Measurements from ENCODE around the gene POLR1C.

The POLR1C gene

DNA sequence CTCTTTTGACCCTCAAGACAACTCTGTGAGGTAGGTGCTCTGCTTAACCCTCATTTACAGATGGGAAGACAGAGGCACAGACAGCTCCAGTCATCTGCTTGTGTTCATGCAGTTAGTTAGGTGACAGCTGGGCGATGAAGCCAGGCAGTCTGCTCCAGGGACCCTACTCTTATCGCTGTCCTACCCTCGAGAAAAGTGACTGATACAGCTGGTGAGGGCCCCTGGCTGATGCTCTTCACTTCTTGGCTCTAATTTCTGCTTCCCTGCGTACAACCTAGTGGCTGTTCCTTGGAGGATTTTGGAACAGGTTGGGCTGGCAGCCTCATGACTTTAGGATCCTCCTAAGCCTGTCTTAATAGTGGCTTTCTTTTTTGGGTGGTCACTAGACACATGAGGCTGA is 48.6 kb upstream of the POLR1C start:
- no peaks in the 10 kb centered on the region for H3K36me3 ChIP-seq (replicated peaks; ENCODE audit: insufficient read depth, low read length)
- no peak overlapping the region for H3K9ac ChIP-seq (ENCODE audit: low read length)
- no peaks in the 10 kb centered on the region for H3K9me3 ChIP-seq (replicated peaks; ENCODE audit: insufficient read depth, low read length)
- H4K20me1 ChIP-seq (ENCODE audit: insufficient read depth, low read length): no peaks in the 10 kb centered on the region
- no peaks in the 10 kb centered on the region for H3K4me1 ChIP-seq (ENCODE audit: low read length)
- no peak overlapping the region for H3K4me3 ChIP-seq (ENCODE audit: low read length)
- H3K27me3 ChIP-seq (replicated peaks; ENCODE audit: insufficient read depth, low read length): no peaks in the 10 kb centered on the region
- no peak overlapping the region for H3K4me2 ChIP-seq (ENCODE audit: low read depth, low read length)
- TF ChIP-seq EZH2 (optimal IDR thresholded peaks at IDR 0.05; ENCODE audit: low read depth, low read length): no peak
- TF ChIP-seq, protein P1, sequence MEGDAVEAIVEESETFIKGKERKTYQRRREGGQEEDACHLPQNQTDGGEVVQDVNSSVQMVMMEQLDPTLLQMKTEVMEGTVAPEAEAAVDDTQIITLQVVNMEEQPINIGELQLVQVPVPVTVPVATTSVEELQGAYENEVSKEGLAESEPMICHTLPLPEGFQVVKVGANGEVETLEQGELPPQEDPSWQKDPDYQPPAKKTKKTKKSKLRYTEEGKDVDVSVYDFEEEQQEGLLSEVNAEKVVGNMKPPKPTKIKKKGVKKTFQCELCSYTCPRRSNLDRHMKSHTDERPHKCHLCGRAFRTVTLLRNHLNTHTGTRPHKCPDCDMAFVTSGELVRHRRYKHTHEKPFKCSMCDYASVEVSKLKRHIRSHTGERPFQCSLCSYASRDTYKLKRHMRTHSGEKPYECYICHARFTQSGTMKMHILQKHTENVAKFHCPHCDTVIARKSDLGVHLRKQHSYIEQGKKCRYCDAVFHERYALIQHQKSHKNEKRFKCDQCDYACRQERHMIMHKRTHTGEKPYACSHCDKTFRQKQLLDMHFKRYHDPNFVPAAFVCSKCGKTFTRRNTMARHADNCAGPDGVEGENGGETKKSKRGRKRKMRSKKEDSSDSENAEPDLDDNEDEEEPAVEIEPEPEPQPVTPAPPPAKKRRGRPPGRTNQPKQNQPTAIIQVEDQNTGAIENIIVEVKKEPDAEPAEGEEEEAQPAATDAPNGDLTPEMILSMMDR (IDR thresholded peaks at IDR 0.05; ENCODE audit: low read length): no peak
- TF ChIP-seq EZH2phosphoT487 (IDR thresholded peaks at IDR 0.05; ENCODE audit: low read length): no peak
- no peak for DNase-seq
- H3K79me2 ChIP-seq (ENCODE audit: low read length): no peaks in the 10 kb centered on the region
- H2AFZ ChIP-seq (ENCODE audit: low read length): no peak overlapping the region
- H3F3A ChIP-seq (ENCODE audit: insufficient read depth, low read length): no peaks in the 10 kb centered on the region
- H3K27ac ChIP-seq (ENCODE audit: low read length): no peak overlapping the region
- no peaks in the 10 kb centered on the region for H3K9me2 ChIP-seq (replicated peaks; ENCODE audit: insufficient read depth, low read length)

DNA sequence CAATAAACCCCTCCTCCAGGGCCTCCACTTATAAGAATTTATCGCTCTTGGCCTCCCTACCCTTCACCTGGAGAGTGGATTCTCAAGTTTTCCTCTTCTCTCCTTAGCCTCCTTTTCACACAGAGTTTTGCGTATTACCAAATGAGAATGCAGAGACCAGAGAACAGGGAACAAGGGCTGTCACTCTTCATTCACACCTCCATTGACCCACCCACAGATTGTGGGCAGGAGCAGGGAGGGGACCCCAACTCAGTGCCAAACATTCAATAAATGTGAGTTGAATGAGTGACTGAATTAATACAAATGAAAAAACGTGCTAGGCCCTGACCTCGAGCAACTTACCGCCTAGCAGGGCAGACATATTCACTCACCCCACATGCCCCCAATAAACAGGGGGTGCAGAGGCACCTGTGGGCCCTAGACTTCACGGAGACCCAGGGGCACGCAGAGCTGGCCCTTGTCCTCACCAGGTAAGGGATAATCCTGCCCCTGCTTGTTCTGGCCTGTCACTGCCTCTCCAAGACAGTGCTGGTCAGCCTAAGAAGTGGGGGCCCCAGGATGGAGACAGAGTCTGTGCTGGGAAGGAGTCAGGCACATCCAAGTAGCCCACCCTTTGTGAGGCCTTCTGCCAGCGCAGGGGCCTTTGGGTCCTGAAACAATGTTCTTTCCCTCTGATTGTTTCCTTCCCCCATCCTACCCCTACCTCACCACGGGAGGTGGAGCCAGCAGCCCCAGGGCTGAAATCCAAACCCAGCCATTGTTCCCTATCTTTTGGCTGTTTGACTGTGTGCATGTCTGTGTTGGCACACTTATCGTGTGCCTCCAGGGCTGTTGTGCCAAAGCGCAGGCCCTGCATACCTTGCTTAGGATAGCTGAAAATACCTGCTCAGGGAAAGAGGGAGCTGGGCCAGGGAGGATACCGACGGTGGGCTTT is 47.9 kb upstream of the POLR1C start:
- Histone ChIP-seq H3K4me1 (ENCODE audit: low read length) (no peaks in the 10 kb centered on the region), H3K36me3 (replicated peaks; ENCODE audit: insufficient read depth, low read length) (no peaks in the 10 kb centered on the region), H3K27ac (ENCODE audit: low read length) (no peak overlapping the region), H3K4me2 (ENCODE audit: low read depth, low read length) (no peak overlapping the region), H3F3A (ENCODE audit: insufficient read depth, low read length) (no peaks in the 10 kb centered on the region), H3K27me3 (replicated peaks; ENCODE audit: insufficient read depth, low read length) (no peaks in the 10 kb centered on the region), H3K9me2 (replicated peaks; ENCODE audit: insufficient read depth, low read length) (no peaks in the 10 kb centered on the region), H4K20me1 (ENCODE audit: insufficient read depth, low read length) (no peaks in the 10 kb centered on the region), H3K79me2 (ENCODE audit: low read length) (no peaks in the 10 kb centered on the region), H2AFZ (ENCODE audit: low read length) (no peak overlapping the region), H3K4me3 (ENCODE audit: low read length) (no peak overlapping the region), H3K9me3 (replicated peaks; ENCODE audit: insufficient read depth, low read length) (no peaks in the 10 kb centered on the region), H3K9ac (ENCODE audit: low read length) (no peak overlapping the region)
- DNase-seq: no peak
- no peak for TF ChIP-seq EZH2 (optimal IDR thresholded peaks at IDR 0.05; ENCODE audit: low read depth, low read length)
- TF ChIP-seq, protein P1 (IDR thresholded peaks at IDR 0.05; ENCODE audit: low read length): no peak
- TF ChIP-seq EZH2phosphoT487 (IDR thresholded peaks at IDR 0.05; ENCODE audit: low read length): no peak

DNA sequence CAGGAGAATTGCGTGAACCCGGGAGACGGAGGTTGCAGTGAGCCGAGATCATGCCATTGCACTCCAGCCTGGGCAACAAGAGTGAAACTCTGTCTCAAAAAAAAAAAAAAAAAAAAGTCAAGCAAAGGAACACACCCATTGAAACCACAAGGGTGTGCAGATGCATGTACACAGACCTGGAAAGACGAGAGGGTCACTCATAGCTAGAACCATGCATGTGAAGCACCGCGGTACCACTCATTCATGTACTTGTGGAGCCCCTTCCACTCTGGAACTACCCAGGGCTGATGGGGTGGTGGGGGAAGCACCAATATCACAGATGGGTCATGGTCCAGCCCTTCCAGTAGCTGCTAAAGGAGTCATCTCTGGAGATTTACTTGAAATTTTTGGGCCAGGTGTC is 46.9 kb upstream of the POLR1C start:
- DNase-seq: no peak
- Histone ChIP-seq H3K9me3 (replicated peaks; ENCODE audit: insufficient read depth, low read length) (no peaks in the 10 kb centered on the region), H3K9me2 (replicated peaks; ENCODE audit: insufficient read depth, low read length) (no peaks in the 10 kb centered on the region), H3K4me1 (ENCODE audit: low read length) (no peaks in the 10 kb centered on the region), H3K79me2 (ENCODE audit: low read length) (no peaks in the 10 kb centered on the region), H3K4me2 (ENCODE audit: low read depth, low read length) (no peak overlapping the region), H3K27me3 (replicated peaks; ENCODE audit: insufficient read depth, low read length) (no peaks in the 10 kb centered on the region), H3F3A (ENCODE audit: insufficient read depth, low read length) (no peaks in the 10 kb centered on the region), H2AFZ (ENCODE audit: low read length) (no peak overlapping the region), H3K9ac (ENCODE audit: low read length) (no peak overlapping the region), H3K4me3 (ENCODE audit: low read length) (no peak overlapping the region), H4K20me1 (ENCODE audit: insufficient read depth, low read length) (no peaks in the 10 kb centered on the region), H3K27ac (ENCODE audit: low read length) (no peak overlapping the region), H3K36me3 (replicated peaks; ENCODE audit: insufficient read depth, low read length) (no peaks in the 10 kb centered on the region)
- TF ChIP-seq EZH2 (optimal IDR thresholded peaks at IDR 0.05; ENCODE audit: low read depth, low read length): no peak
- TF ChIP-seq EZH2phosphoT487 (IDR thresholded peaks at IDR 0.05; ENCODE audit: low read length): no peak
- TF ChIP-seq, protein P1 (IDR thresholded peaks at IDR 0.05; ENCODE audit: low read length): no peak
